Hepatocyte (in vitro differentiated cells): Measurements from ENCODE around the gene ADIRF. TPM values are rescaled to one million over a fixed set of nuclear protein-coding genes. Genes with fewer than 3 reads are reported as not detected.
"Not testable (repeated sequence)": the region's sequence is repeated elsewhere in the genome, so short reads cannot be mapped to it uniquely, and the experiment has no call there.

Experiments used
- DNase-seq: peaks from one replicate; pipeline ENCODE4 v3.0.0-alpha.2; 2016; ENCODE audit warnings: low spot score
- H2AFZ ChIP-seq: fragments of 200-600 bp; sonication (generic); 2 replicates; pipeline ENCODE4 v1.6.0; 2016; ENCODE audit warnings: antibody characterized with exemption, mild to moderate bottlenecking
- H3K27ac ChIP-seq: fragments of 200-600 bp; sonication (generic); 2 replicates; pipeline ENCODE4 v1.5.1; 2016; ENCODE audit warnings: mild to moderate bottlenecking
- H3K27me3 ChIP-seq: fragments of 200-600 bp; sonication (generic); 2 replicates; pipeline ENCODE4 v1.6.1; 2016
- H3K36me3 ChIP-seq: fragments of 200-600 bp; sonication (generic); replicated peaks from 2 replicates; pipeline ENCODE4 v1.5.1; 2016; ENCODE audit warnings: low read depth; ENCODE audit not compliant: insufficient read depth
- H3K4me1 ChIP-seq: fragments of 200-600 bp; sonication (generic); 2 replicates; pipeline ENCODE4 v1.5.1; 2016; ENCODE audit warnings: mild to moderate bottlenecking, moderate library complexity; ENCODE audit not compliant: insufficient read depth
- H3K4me2 ChIP-seq: fragments of 200-600 bp; sonication (generic); 2 replicates; pipeline ENCODE4 v1.6.0; 2016
- H3K4me3 ChIP-seq: fragments of 200-600 bp; sonication (generic); 2 replicates; pipeline ENCODE4 v1.5.1; 2016; ENCODE audit warnings: mild to moderate bottlenecking
- H3K79me2 ChIP-seq: fragments of 200-600 bp; sonication (generic); 2 replicates; pipeline ENCODE4 v1.6.0; 2017; ENCODE audit warnings: mild to moderate bottlenecking
- H3K9me2 ChIP-seq: fragments of 200-600 bp; sonication (generic); replicated peaks from 2 replicates; pipeline ENCODE4 v1.6.0; 2017; ENCODE audit warnings: mild to moderate bottlenecking; ENCODE audit not compliant: insufficient read depth
- H3K9me3 ChIP-seq: fragments of 200-600 bp; sonication (generic); 2 replicates; pipeline ENCODE4 v1.5.1; 2016; ENCODE audit warnings: low read depth, mild to moderate bottlenecking
- H4K20me1 ChIP-seq: fragments of 200-600 bp; sonication (generic); 2 replicates; pipeline ENCODE4 v1.6.0; 2016; ENCODE audit warnings: mild to moderate bottlenecking; ENCODE audit not compliant: insufficient read depth, poor library complexity, severe bottlenecking
- CTCF ChIP-seq: fragments of 200-600 bp; sonication (generic); IDR thresholded peaks from 2 replicates; pipeline ENCODE4 v1.5.1; 2016; ENCODE audit warnings: antibody characterized with exemption, mild to moderate bottlenecking; ENCODE audit not compliant: poor library complexity
- EZH2 ChIP-seq: fragments of 200-600 bp; sonication (generic); IDR thresholded peaks from 2 replicates; pipeline ENCODE4 v1.6.1; 2016; ENCODE audit warnings: antibody characterized with exemption, mild to moderate bottlenecking, borderline replicate concordance
- EZH2phosphoT487 ChIP-seq: fragments of 200-600 bp; sonication (generic); IDR thresholded peaks from one replicate; pipeline ENCODE4 v1.6.1; 2018; ENCODE audit warnings: antibody characterized with exemption, mild to moderate bottlenecking, low read depth, moderate library complexity; ENCODE audit not compliant: unreplicated experiment, severe bottlenecking
- WGBS: methylation state at CpG from one replicate; pipeline ENCODE4 v1.1.6; 2016; ENCODE audit warnings: low lambda C conversion rate; ENCODE audit errors: missing lambda C conversion rate; 5-methylcytosine and 5-hydroxymethylcytosine counted together
- polyA plus RNA-seq: library from polyadenylated mRNA; unstranded; fragments of >200 nt; fragmentation: Nextera tagmentation; extraction: Ambion mirVana; gene quantifications from 2 replicates; pipeline ENCODE4 v1.2.1, GENCODE V29; 2016
- total RNA-seq: library from RNA; depleted of rRNA; stranded (reverse); fragments of >200 nt; gene quantifications from 2 replicates; pipeline ENCODE4 v1.2.3, GENCODE V29; 2014

Gene ADIRF
- total and polyA plus RNA-seq, 2 experiments from 2014 or later = not detected

GRCh38 chr10:86981716-86982115 is 13.4 kb downstream of the ADIRF start:
- no peak overlapping the region for H3K27ac ChIP-seq
- no peaks in the 10 kb centered on the region for H4K20me1 ChIP-seq
- no peaks in the 10 kb centered on the region for H3K9me3 ChIP-seq
- H3K27me3 ChIP-seq = no peaks in the 10 kb centered on the region
- no peaks in the 10 kb centered on the region for H3K9me2 ChIP-seq
- no peaks in the 10 kb centered on the region for H3K36me3 ChIP-seq
- H3K79me2 ChIP-seq = no peaks in the 10 kb centered on the region
- WGBS = 88% methylated on average over 5 of the region's 5 CpGs
- no peak overlapping the region for H2AFZ ChIP-seq
- peaks cover 3% of the 10 kb centered on the region for H3K4me1 ChIP-seq
- H3K4me3 ChIP-seq = no peak overlapping the region
- no peak for TF ChIP-seq CTCF
- H3K4me2 ChIP-seq = no peak overlapping the region
- DNase-seq = no peak

GRCh38 chr10:86984498-86984897 is 16.2 kb downstream of the ADIRF start:
- H2AFZ ChIP-seq, H3K4me1 ChIP-seq, H3K27ac ChIP-seq, H3K4me2 ChIP-seq, DNase-seq, H3K9me3 ChIP-seq, H3K27me3 ChIP-seq, H3K79me2 ChIP-seq, H3K4me3 ChIP-seq, H4K20me1 ChIP-seq, H3K36me3 ChIP-seq, H3K9me2 ChIP-seq: not testable (repeated sequence)
- 93% methylated on average over 4 of the region's 4 CpGs for WGBS

DNA sequence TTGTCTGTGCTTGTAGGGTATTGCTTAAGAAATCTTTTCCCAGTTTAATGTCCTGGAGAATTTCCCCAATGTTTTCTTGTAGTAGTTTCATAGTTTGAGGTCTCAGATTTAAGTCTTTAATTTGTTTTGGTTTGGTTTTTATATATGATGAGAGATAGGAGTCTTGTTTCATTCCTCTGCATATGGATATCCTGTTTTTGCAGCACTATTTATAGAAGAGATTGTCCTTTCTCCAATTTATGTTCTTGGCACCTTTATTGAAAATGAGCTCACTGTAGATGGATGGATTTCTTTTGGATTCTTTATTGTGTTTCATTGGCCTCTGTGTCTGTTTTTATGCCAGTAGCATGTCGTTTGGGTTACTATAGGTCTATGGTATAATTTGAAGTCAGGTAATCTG is 20.2 kb downstream of the ADIRF start:
- DNase-seq = no peak
- H3K27me3 ChIP-seq = no peaks in the 10 kb centered on the region
- H3K4me1 ChIP-seq = no peaks in the 10 kb centered on the region
- 63% methylated on average over 1 of the region's 1 CpG for WGBS
- no peak overlapping the region for H2AFZ ChIP-seq
- H3K9me2 ChIP-seq = no peaks in the 10 kb centered on the region
- H3K9me3 ChIP-seq = no peaks in the 10 kb centered on the region
- no peaks in the 10 kb centered on the region for H3K36me3 ChIP-seq
- H3K27ac ChIP-seq = no peak overlapping the region
- no peak overlapping the region for H3K4me3 ChIP-seq
- no peaks in the 10 kb centered on the region for H3K79me2 ChIP-seq
- no peak for TF ChIP-seq EZH2phosphoT487
- H4K20me1 ChIP-seq = no peaks in the 10 kb centered on the region
- H3K4me2 ChIP-seq = no peak overlapping the region

DNA sequence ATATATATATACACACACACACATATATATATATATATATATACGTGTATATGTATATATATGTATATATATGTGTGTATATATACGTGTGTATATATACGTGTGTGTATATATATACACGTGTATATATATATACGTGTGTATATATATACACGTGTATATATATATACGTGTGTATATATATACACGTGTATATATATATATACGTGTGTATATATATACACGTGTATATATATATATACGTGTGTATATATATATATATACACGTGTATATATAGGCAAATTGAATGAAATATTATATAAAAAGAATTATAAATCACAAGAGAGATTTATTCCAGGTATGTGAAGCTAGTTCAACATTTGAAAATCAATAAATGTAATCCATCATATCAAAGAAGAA is 23.1 kb downstream of the ADIRF start:
- not testable (repeated sequence) for H3K27me3 ChIP-seq, H3K36me3 ChIP-seq, H3K4me2 ChIP-seq, H4K20me1 ChIP-seq, H3K9me2 ChIP-seq, H2AFZ ChIP-seq, H3K4me1 ChIP-seq, H3K9me3 ChIP-seq, DNase-seq, H3K4me3 ChIP-seq, H3K79me2 ChIP-seq, H3K27ac ChIP-seq
- WGBS = 44% methylated on average over 1 of the region's 12 CpGs

DNA sequence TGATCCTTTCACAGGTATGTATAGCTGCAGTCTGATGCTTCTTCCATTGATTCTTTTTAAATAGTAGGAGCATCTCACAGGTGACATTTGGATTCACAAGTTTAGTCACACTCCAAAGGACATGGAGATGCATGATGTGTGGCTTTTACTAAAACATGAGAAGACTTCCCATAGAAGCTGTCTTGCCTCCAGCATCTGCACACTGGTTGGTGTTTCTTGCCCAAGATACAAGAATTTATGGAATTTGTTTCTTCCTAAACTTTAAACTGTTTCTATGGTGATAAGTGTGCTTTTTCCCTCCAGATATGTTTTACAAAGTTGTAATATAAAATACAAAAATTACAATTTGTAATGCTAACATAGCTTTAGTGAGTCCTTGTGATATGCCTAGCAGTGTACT is 24.2 kb downstream of the ADIRF start:
- no peaks in the 10 kb centered on the region for H4K20me1 ChIP-seq
- H3K36me3 ChIP-seq = no peaks in the 10 kb centered on the region
- H3K9me2 ChIP-seq = no peaks in the 10 kb centered on the region
- no peak for DNase-seq
- no peaks in the 10 kb centered on the region for H3K9me3 ChIP-seq
- H3K4me3 ChIP-seq = no peak overlapping the region
- no peaks in the 10 kb centered on the region for H3K79me2 ChIP-seq
- no peaks in the 10 kb centered on the region for H3K4me1 ChIP-seq
- no peak overlapping the region for H3K4me2 ChIP-seq
- no peak for TF ChIP-seq CTCF
- no peak for TF ChIP-seq EZH2phosphoT487
- no peak for TF ChIP-seq EZH2
- H3K27me3 ChIP-seq = no peaks in the 10 kb centered on the region
- H2AFZ ChIP-seq = no peak overlapping the region
- H3K27ac ChIP-seq = no peak overlapping the region
